Activated naive CD8-positive, alpha-beta T cell (primary cell): Measurements from ENCODE around the gene DONSON.

Experiments used
- H3K27ac Mint-ChIP-seq: one replicate; pipeline ENCODE4 v1.8.0; 2021; ENCODE audit warnings: mixed read lengths
- H3K27me3 Mint-ChIP-seq: one replicate; pipeline ENCODE4 v1.8.0; 2021; ENCODE audit warnings: mixed read lengths
- H3K36me3 Mint-ChIP-seq: one replicate; pipeline ENCODE4 v1.8.0; 2021; ENCODE audit warnings: mixed read lengths
- H3K4me1 Mint-ChIP-seq: one replicate; pipeline ENCODE4 v1.8.0; 2021; ENCODE audit warnings: low read depth, mixed read lengths
- H3K4me3 Mint-ChIP-seq: one replicate; pipeline ENCODE4 v1.8.0; 2021; ENCODE audit warnings: mild to moderate bottlenecking, mixed read lengths
- H3K9me3 Mint-ChIP-seq: one replicate; pipeline ENCODE4 v1.8.0; 2021; ENCODE audit warnings: low read depth, mixed read lengths

DONSON gene

GRCh38 chr21:33552093-33552998 is 36.1 kb downstream of the DONSON start:
- Mint-ChIP-seq H3K27ac (no peak overlapping the region), H3K9me3 (no peaks in the 10 kb centered on the region), H3K4me1 (peaks cover 57% of the 10 kb centered on the region), H3K4me3 (no peak overlapping the region), H3K27me3 (no peaks in the 10 kb centered on the region), H3K36me3 (peaks cover 9% of the 10 kb centered on the region)

GRCh38 chr21:33551664-33552063 is 36.8 kb downstream of the DONSON start:
- H3K9me3 Mint-ChIP-seq: no peaks in the 10 kb centered on the region
- H3K4me3 Mint-ChIP-seq: no peak overlapping the region
- H3K27me3 Mint-ChIP-seq: no peaks in the 10 kb centered on the region
- no peak overlapping the region for H3K27ac Mint-ChIP-seq
- peaks cover 56% of the 10 kb centered on the region for H3K4me1 Mint-ChIP-seq
- H3K36me3 Mint-ChIP-seq: peaks cover 9% of the 10 kb centered on the region

GRCh38 chr21:33550772-33551660 is 37.5 kb downstream of the DONSON start:
- Mint-ChIP-seq H3K27me3 (no peaks in the 10 kb centered on the region), H3K4me1 (peaks cover 52% of the 10 kb centered on the region), H3K36me3 (peaks cover 9% of the 10 kb centered on the region), H3K27ac (no peak overlapping the region), H3K4me3 (no peak overlapping the region), H3K9me3 (no peaks in the 10 kb centered on the region)

- no peak overlapping the region for H3K4me3 Mint-ChIP-seq
- peak overlapping the region; percentile 30 for H3K27ac Mint-ChIP-seq
- H3K36me3 Mint-ChIP-seq: peaks cover 9% of the 10 kb centered on the region
- H3K27me3 Mint-ChIP-seq: no peaks in the 10 kb centered on the region
- peaks cover 51% of the 10 kb centered on the region for H3K4me1 Mint-ChIP-seq
- no peaks in the 10 kb centered on the region for H3K9me3 Mint-ChIP-seq
Measured at GRCh38 chr21:33549848-33550771, 38.4 kb downstream of the DONSON start.

GRCh38 chr21:33546086-33546485 is 42.4 kb downstream of the DONSON start:
- peak overlapping the region; percentile 99 for H3K4me3 Mint-ChIP-seq
- H3K4me1 Mint-ChIP-seq: peaks cover 40% of the 10 kb centered on the region
- peak overlapping the region; percentile 73 for H3K27ac Mint-ChIP-seq
- H3K27me3 Mint-ChIP-seq: no peaks in the 10 kb centered on the region
- H3K9me3 Mint-ChIP-seq: no peaks in the 10 kb centered on the region
- H3K36me3 Mint-ChIP-seq: no peaks in the 10 kb centered on the region

- Mint-ChIP-seq H3K4me1 (peaks cover 48% of the 10 kb centered on the region), H3K27ac (peak overlapping the region; percentile 100), H3K9me3 (no peaks in the 10 kb centered on the region), H3K4me3 (peak overlapping the region; percentile 99), H3K36me3 (peaks cover 7% of the 10 kb centered on the region), H3K27me3 (no peaks in the 10 kb centered on the region)
Measured at GRCh38 chr21:33544451-33545195, 43.9 kb downstream of the DONSON start.

- Mint-ChIP-seq H3K27ac (peak overlapping the region; percentile 100), H3K4me3 (peak overlapping the region; percentile 99), H3K9me3 (no peaks in the 10 kb centered on the region), H3K36me3 (peaks cover 7% of the 10 kb centered on the region), H3K27me3 (no peaks in the 10 kb centered on the region), H3K4me1 (peaks cover 45% of the 10 kb centered on the region)
Measured at GRCh38 chr21:33543505-33544129, 44.9 kb downstream of the DONSON start.

- H3K4me1 Mint-ChIP-seq: peaks cover 39% of the 10 kb centered on the region
- no peaks in the 10 kb centered on the region for H3K27me3 Mint-ChIP-seq
- H3K4me3 Mint-ChIP-seq: peak within 1 kb of the TSS; percentile 99
- H3K36me3 Mint-ChIP-seq: peaks cover 7% of the 10 kb centered on the region
- no peaks in the 10 kb centered on the region for H3K9me3 Mint-ChIP-seq
- peak within 1 kb of the TSS; percentile 100 for H3K27ac Mint-ChIP-seq
Measured at GRCh38 chr21:33542640-33543504, 45.6 kb downstream of the DONSON start, which contains the start of gene SON. SON (plus strand) TSS chr21:33543038; CDS start chr21:33543093, 55 bp downstream.

GRCh38 chr21:33541756-33542639 is 46.5 kb downstream of the DONSON start, which contains the start of gene GART:
GART (minus strand) TSS chr21:33542117; CDS start chr21:33539315, 2,802 bp downstream.
- H3K9me3 Mint-ChIP-seq: no peaks in the 10 kb centered on the region
- H3K4me1 Mint-ChIP-seq: peaks cover 43% of the 10 kb centered on the region
- H3K36me3 Mint-ChIP-seq: peaks cover 14% of the 10 kb centered on the region

GRCh38 chr21:33541105-33541711 is 47.3 kb downstream of the DONSON start:
- Mint-ChIP-seq H3K9me3 (no peaks in the 10 kb centered on the region), H3K27ac (peak overlapping the region; percentile 100), H3K27me3 (no peaks in the 10 kb centered on the region), H3K4me1 (peaks cover 41% of the 10 kb centered on the region), H3K36me3 (peaks cover 16% of the 10 kb centered on the region), H3K4me3 (peak overlapping the region; percentile 99)

More at GRCh38 chr21:33541756-33542639, 46.5 kb downstream of the DONSON start, which contains the start of gene GART:
- Mint-ChIP-seq H3K4me3 (peak within 1 kb of the TSS; percentile 99), H3K27ac (peak within 1 kb of the TSS; percentile 100), H3K27me3 (no peaks in the 10 kb centered on the region)

GRCh38 chr21:33540711-33541104 is 47.8 kb downstream of the DONSON start:
- H3K4me1 Mint-ChIP-seq: peaks cover 36% of the 10 kb centered on the region

More at GRCh38 chr21:33540711-33541104, 47.8 kb downstream of the DONSON start:
- Mint-ChIP-seq H3K27me3 (no peaks in the 10 kb centered on the region), H3K36me3 (peaks cover 16% of the 10 kb centered on the region), H3K27ac (peak overlapping the region; percentile 96), H3K4me3 (peak overlapping the region; percentile 99), H3K9me3 (no peaks in the 10 kb centered on the region)
